ENCODE measurements around the gene NFATC2. TPM values are rescaled to one million over a fixed set of nuclear protein-coding genes. Genes with fewer than 3 reads are reported as not detected.

The NFATC2 gene
- total RNA-seq, 2 donors from 2014 or later, result 4.3 to 8.4 TPM

DNA sequence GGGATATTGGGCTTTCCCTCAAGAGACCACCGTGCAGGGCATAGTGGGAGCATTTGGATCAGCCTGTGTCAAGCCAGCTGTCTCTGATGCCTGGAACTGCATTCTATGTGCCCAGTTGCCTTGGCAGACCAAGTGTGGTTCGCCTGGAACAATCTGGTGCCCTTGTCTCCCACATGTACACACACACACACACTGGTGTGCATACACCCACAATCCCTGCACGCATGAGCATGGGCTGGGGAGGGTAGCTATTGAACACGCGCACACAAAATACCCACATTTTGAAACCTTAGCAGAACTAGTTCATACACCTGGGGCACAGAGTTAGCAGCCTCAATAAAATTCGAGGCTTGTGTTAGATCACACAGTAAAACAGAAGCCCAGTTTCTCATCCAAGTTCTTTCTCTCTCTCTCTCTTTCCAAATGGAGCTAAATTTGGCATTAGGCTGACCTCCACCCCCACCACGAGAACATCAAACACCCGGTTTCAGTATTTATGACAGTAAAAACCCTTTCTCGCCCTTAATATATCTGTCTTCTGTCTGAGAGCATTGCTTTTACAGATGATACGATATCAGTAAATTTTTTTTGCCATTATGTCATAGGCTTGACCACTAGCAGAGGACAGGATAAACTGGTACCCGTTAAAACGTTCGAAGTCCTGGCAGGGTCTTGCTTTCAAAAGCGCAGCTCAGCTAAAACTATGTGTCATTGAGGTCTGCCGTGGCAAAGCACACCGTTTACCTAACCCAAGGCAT lies 18.2 kb upstream of the NFATC2 start:
- Histone ChIP-seq H3K4me1 (replicated peaks) (peaks cover 4% of the 10 kb centered on the region), H3K27me3 (replicated peaks; ENCODE audit: insufficient read depth) (no peaks in the 10 kb centered on the region), H3K36me3 (no peaks in the 10 kb centered on the region), H3K27ac (peak overlapping the region in 1 of 2 donors; percentile 37), H3K9me3 (no peaks in the 10 kb centered on the region), H3K4me3 (no peak overlapping the region)
- intact Hi-C loops (cut with DNase I), result loop anchor here (10.0 kb wide), 1 partner anchor 106 kb away; no protein-coding TSS in a partner anchor
- no peak for TF ChIP-seq POLR2A (IDR thresholded peaks at IDR 0.05)
- TF ChIP-seq, protein P1, sequence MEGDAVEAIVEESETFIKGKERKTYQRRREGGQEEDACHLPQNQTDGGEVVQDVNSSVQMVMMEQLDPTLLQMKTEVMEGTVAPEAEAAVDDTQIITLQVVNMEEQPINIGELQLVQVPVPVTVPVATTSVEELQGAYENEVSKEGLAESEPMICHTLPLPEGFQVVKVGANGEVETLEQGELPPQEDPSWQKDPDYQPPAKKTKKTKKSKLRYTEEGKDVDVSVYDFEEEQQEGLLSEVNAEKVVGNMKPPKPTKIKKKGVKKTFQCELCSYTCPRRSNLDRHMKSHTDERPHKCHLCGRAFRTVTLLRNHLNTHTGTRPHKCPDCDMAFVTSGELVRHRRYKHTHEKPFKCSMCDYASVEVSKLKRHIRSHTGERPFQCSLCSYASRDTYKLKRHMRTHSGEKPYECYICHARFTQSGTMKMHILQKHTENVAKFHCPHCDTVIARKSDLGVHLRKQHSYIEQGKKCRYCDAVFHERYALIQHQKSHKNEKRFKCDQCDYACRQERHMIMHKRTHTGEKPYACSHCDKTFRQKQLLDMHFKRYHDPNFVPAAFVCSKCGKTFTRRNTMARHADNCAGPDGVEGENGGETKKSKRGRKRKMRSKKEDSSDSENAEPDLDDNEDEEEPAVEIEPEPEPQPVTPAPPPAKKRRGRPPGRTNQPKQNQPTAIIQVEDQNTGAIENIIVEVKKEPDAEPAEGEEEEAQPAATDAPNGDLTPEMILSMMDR (IDR thresholded peaks at IDR 0.05), result no peak
- no peak for TF ChIP-seq POLR2AphosphoS5 (IDR thresholded peaks at IDR 0.05)
- WGBS, result 8% methylated on average over 16 of the region's 16 CpGs
- DNase-seq (ENCODE audit: low spot score), result no peak

DNA sequence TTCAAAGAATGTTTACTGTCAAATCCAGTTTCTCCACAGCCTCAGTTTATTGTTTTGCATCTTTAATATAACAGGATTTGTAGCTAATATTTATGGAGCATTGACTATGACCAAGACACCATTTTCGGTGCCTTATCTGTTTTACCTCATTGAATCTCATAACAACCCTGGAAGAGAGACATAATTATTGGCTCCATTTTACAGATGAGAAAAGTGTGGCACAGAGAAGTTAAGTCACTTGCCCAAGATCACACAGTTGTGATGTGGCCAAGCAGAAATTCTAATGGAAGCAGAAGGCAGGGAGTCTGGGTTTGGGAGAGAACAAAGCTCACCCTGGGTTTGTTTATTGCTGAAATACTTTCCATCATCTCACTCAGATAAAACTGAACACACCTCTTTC lies 17.5 kb upstream of the NFATC2 start:
- Histone ChIP-seq H3K9me3 (no peaks in the 10 kb centered on the region), H3K4me1 (replicated peaks) (peaks cover 4% of the 10 kb centered on the region), H3K36me3 (no peaks in the 10 kb centered on the region), H3K4me3 (no peak overlapping the region), H3K27me3 (replicated peaks; ENCODE audit: insufficient read depth) (no peaks in the 10 kb centered on the region), H3K27ac (no peak overlapping the region)
- DNase-seq (ENCODE audit: low spot score), result no peak
- TF ChIP-seq, protein P1 (IDR thresholded peaks at IDR 0.05), result no peak
- TF ChIP-seq POLR2A (IDR thresholded peaks at IDR 0.05) (no peak), POLR2AphosphoS5 (IDR thresholded peaks at IDR 0.05) (no peak)
- 79% methylated on average over 1 of the region's 1 CpG for WGBS
- intact Hi-C loops (cut with DNase I), result loop anchor here (10.0 kb wide), 1 partner anchor 105 kb away; no protein-coding TSS in a partner anchor

DNA sequence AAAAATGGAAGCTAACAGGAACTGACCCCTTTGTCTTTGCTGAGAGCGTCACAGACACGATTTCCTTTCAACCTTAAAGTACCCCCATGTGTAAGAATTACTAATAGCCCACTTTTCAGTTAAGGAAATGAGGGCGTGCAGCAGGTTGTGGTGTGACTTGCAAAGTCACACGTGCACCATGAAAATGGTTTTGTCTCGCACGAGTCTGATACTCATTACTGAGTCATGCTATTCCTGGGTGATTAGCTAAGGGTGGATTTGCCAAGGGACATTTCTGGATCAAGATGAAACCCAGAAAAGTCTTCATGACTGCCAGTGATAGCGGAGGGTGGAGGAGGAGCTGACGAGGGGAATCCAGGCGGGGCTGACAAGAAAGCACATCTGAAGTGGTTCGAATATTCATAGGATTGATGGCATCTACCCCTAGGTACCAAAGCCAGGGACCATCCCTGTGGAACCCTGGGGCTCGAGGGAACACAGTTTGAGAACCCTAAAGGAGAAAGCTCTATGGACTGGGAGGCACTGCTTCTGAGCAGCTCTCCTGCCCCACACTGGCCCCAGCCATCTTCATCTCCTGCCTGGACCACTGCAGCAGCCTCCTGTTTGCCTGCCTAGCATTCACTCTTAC lies 12.1 kb upstream of the NFATC2 start:
- DNase-seq (ENCODE audit: low spot score), result no peak
- no peaks in the 10 kb centered on the region for H3K36me3 ChIP-seq
- no peak overlapping the region for H3K4me3 ChIP-seq
- H3K27me3 ChIP-seq (replicated peaks; ENCODE audit: insufficient read depth), result no peaks in the 10 kb centered on the region
- no peak overlapping the region for H3K27ac ChIP-seq
- H3K4me1 ChIP-seq (replicated peaks), result no peaks in the 10 kb centered on the region
- intact Hi-C loops (cut with DNase I), result no loop called here
- TF ChIP-seq POLR2AphosphoS5 (IDR thresholded peaks at IDR 0.05) (no peak), POLR2A (IDR thresholded peaks at IDR 0.05) (no peak)
- TF ChIP-seq, protein P1 (IDR thresholded peaks at IDR 0.05), result no peak
- WGBS, result 79% methylated on average over 11 of the region's 11 CpGs
- H3K9me3 ChIP-seq, result no peaks in the 10 kb centered on the region

DNA sequence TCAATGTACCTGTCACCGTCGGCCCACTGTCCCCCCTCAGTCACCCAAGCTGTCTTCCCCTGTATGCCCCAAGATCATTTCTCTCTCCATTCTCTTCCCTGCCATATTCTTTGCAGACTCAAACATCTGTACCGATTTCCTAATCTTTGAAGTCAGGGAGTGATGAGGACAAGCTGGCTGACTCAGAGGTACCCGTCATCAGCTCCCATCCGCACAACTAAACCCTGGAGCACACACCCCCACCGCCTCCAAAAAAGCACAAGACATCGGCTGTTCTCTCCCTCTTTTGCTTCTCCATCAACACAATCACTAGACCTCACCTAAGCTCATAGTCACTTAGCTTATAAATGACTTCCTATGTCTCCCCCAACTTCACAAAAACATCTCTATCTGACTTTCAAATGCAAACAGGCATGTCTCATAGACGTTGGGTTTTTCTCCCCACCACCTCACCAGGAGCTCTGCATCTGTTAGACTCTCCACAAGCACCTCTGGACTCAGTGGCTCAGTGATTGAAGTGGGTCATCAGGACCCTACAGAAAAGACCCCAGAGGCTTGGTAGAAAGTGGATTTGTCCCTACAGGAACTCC lies 11.5 kb upstream of the NFATC2 start:
- no peak overlapping the region for H3K4me3 ChIP-seq
- H3K36me3 ChIP-seq, result no peaks in the 10 kb centered on the region
- no peak overlapping the region for H3K27ac ChIP-seq
- no peaks in the 10 kb centered on the region for H3K4me1 ChIP-seq (replicated peaks)
- DNase-seq (ENCODE audit: low spot score), result no peak
- H3K27me3 ChIP-seq (replicated peaks; ENCODE audit: insufficient read depth), result no peaks in the 10 kb centered on the region
- no peaks in the 10 kb centered on the region for H3K9me3 ChIP-seq
- WGBS, result 67% methylated on average over 8 of the region's 8 CpGs
- TF ChIP-seq POLR2AphosphoS5 (IDR thresholded peaks at IDR 0.05) (no peak), POLR2A (IDR thresholded peaks at IDR 0.05) (no peak)
- TF ChIP-seq, protein P1 (IDR thresholded peaks at IDR 0.05), result no peak
- intact Hi-C loops (cut with DNase I), result no loop called here
